OCI-LY7 (cell line): ENCODE results near the gene FAM163B. TPM values are rescaled to one million over a fixed set of nuclear protein-coding genes. Genes with fewer than 3 reads are reported as not detected.

Experiments
- BruUV-seq: library from RNA; stranded (reverse); fragments of 400-500 nt; replicated peaks from 2 replicates; lab custom pipeline; 2021; lab: Mats Ljungman, UMichigan
- CTCF ChIA-PET: fragments of 300-600 bp; sonication (Branson Sonifier 250); formaldehyde crosslinking; loops from one replicate; lab custom pipeline; 2022; ENCODE audit warnings: antibody characterized with exemption; ENCODE audit not compliant: unreplicated experiment; lab: Charles Lee
- POLR2A ChIA-PET: fragments of 300-600 bp; sonication (Branson Sonifier 250); formaldehyde crosslinking; loops from one replicate; lab custom pipeline; 2022; ENCODE audit warnings: antibody characterized with exemption; lab: Charles Lee
- DNase-seq: peaks from one replicate; pipeline ENCODE4 v3.0.0-alpha.2; 2015; ENCODE audit warnings: low spot score
- H2AFZ ChIP-seq: fragments of 200-600 bp; sonication (generic), shearing (Covaris generic); 2 replicates; pipeline ENCODE4 v1.6.1; 2014; ENCODE audit warnings: mild to moderate bottlenecking, antibody characterized with exemption, low read length, moderate library complexity
- H3K27ac ChIP-seq: fragments of 200-600 bp; sonication (generic); 2 replicates; pipeline ENCODE4 v1.5.1; 2014; ENCODE audit warnings: mixed run types, low read depth, mild to moderate bottlenecking, moderate library complexity, low read length, inconsistent platforms; ENCODE audit not compliant: poor library complexity, severe bottlenecking
- H3K36me3 ChIP-seq: fragments of 200-600 bp; sonication (generic); 2 replicates; pipeline ENCODE4 v1.6.1; 2014; ENCODE audit warnings: mild to moderate bottlenecking, antibody characterized with exemption, low read length, moderate library complexity, mixed read lengths; ENCODE audit not compliant: insufficient read depth
- H3K4me1 ChIP-seq: fragments of 200-600 bp; sonication (generic); 2 replicates; pipeline ENCODE4 v1.5.1; 2014; ENCODE audit warnings: mild to moderate bottlenecking, low read length; ENCODE audit not compliant: insufficient read depth, poor library complexity, severe bottlenecking
- H3K4me2 ChIP-seq: fragments of 200-600 bp; sonication (generic); 2 replicates; pipeline ENCODE4 v1.6.1; 2014; ENCODE audit warnings: mild to moderate bottlenecking, low read length
- H3K4me3 ChIP-seq: fragments of 200-600 bp; sonication (generic); 2 replicates; pipeline ENCODE4 v1.5.1; 2014; ENCODE audit warnings: mild to moderate bottlenecking, low read depth, low read length; ENCODE audit not compliant: poor library complexity, severe bottlenecking
- H3K79me2 ChIP-seq: fragments of 200-600 bp; sonication (generic); 2 replicates; pipeline ENCODE4 v1.6.1; 2016; ENCODE audit warnings: low read depth, mild to moderate bottlenecking, low read length, moderate library complexity, mixed read lengths; ENCODE audit not compliant: insufficient read depth
- H3K9me2 ChIP-seq: fragments of 200-600 bp; sonication (generic); 2 replicates; pipeline ENCODE4 v1.6.1; 2016; ENCODE audit warnings: mild to moderate bottlenecking, low read length, mixed read lengths; ENCODE audit not compliant: insufficient read depth
- H3K9me3 ChIP-seq: fragments of 200-600 bp; sonication (generic); 2 replicates; pipeline ENCODE4 v1.6.1; 2014; ENCODE audit warnings: mild to moderate bottlenecking, mixed run types, low read length, mixed read lengths
- H4K20me1 ChIP-seq: fragments of 200-600 bp; sonication (generic); 2 replicates; pipeline ENCODE4 v1.6.1; 2014; ENCODE audit warnings: mild to moderate bottlenecking, antibody characterized with exemption, low read length, moderate library complexity, mixed read lengths; ENCODE audit not compliant: insufficient read depth
- CTCF ChIP-seq: fragments of 200-600 bp; sonication (generic); conservative IDR thresholded peaks from 2 replicates; pipeline ENCODE4 v1.5.1; 2014; ENCODE audit warnings: mild to moderate bottlenecking, antibody characterized with exemption, low read length, moderate library complexity, mixed read lengths
- EZH2phosphoT487 ChIP-seq: fragments of 200-600 bp; sonication (generic); IDR thresholded peaks from 2 replicates; pipeline ENCODE4 v1.6.1; 2018; ENCODE audit warnings: low read depth, borderline replicate concordance, mild to moderate bottlenecking, mixed run types, antibody characterized with exemption, low read length, moderate library complexity, mixed read lengths
- intact Hi-C: fragments of 100-400 bp; cut with micrococcal nuclease; formaldehyde crosslinking; loops from one replicate; pipeline ENCODE4 v1.10.0; 2022; ENCODE audit not compliant: unreplicated experiment
- total RNA-seq, 2 experiments: library from RNA; depleted of rRNA in 1 of 2; stranded (reverse); fragments of >200 nt in 1 of 2; shearing (Covaris generic) in 1 of 2; gene quantifications; 2 replicates each; pipeline ENCODE4 v1.2.3, GENCODE V29; 2014 to 2022

Gene FAM163B
- total RNA-seq, 2 experiments from 2014 or later: 2.6 to 7.8 TPM

- BruUV-seq: no TSS peak
- CTCF ChIA-PET: no interaction called here
These were observed 36.0 kb upstream of the FAM163B start for GRCh38 chr9:133645021-133645765.

GRCh38 chr9:133643978-133644760, 35.0 kb upstream of the FAM163B start:
- POLR2A ChIA-PET: no interaction called here
- Histone ChIP-seq H4K20me1 (no peaks in the 10 kb centered on the region), H3K4me1 (no peaks in the 10 kb centered on the region), H3K36me3 (no peaks in the 10 kb centered on the region), H2AFZ (no peak overlapping the region), H3K4me2 (no peak overlapping the region), H3K27ac (no peak overlapping the region), H3K79me2 (no peaks in the 10 kb centered on the region), H3K9me3 (no peaks in the 10 kb centered on the region), H3K4me3 (no peak overlapping the region), H3K9me2 (no peaks in the 10 kb centered on the region)
- no TSS peak for BruUV-seq
- TF ChIP-seq EZH2phosphoT487: no peak
- TF ChIP-seq CTCF: no peak
- intact Hi-C loops: no loop called here
- DNase-seq: no peak
- CTCF ChIA-PET: no interaction called here

More at GRCh38 chr9:133645021-133645765, 36.0 kb upstream of the FAM163B start:
- no peaks in the 10 kb centered on the region for H3K9me2 ChIP-seq
- intact Hi-C loops: no loop called here
- no peaks in the 10 kb centered on the region for H3K9me3 ChIP-seq
- DNase-seq: no peak
- no peaks in the 10 kb centered on the region for H3K4me1 ChIP-seq
- no peak overlapping the region for H2AFZ ChIP-seq
- no peak overlapping the region for H3K4me3 ChIP-seq
- no peaks in the 10 kb centered on the region for H3K36me3 ChIP-seq
- H3K4me2 ChIP-seq: no peak overlapping the region
- POLR2A ChIA-PET: no interaction called here
- H4K20me1 ChIP-seq: no peaks in the 10 kb centered on the region
- H3K27ac ChIP-seq: no peak overlapping the region
- H3K79me2 ChIP-seq: no peaks in the 10 kb centered on the region
- no peak for TF ChIP-seq EZH2phosphoT487
- no peak for TF ChIP-seq CTCF

- no TSS peak for BruUV-seq
- Histone ChIP-seq H3K9me2 (no peaks in the 10 kb centered on the region), H3K4me3 (no peak overlapping the region), H3K9me3 (no peaks in the 10 kb centered on the region), H4K20me1 (no peaks in the 10 kb centered on the region), H3K4me2 (no peak overlapping the region), H3K36me3 (no peaks in the 10 kb centered on the region), H3K4me1 (no peaks in the 10 kb centered on the region), H3K27ac (no peak overlapping the region), H3K79me2 (no peaks in the 10 kb centered on the region), H2AFZ (no peak overlapping the region)
- DNase-seq: no peak
- ChIA-PET POLR2A (no interaction called here), CTCF (no interaction called here)
- intact Hi-C loops: no loop called here
- TF ChIP-seq EZH2phosphoT487: no peak
- no peak for TF ChIP-seq CTCF
These were observed 34.2 kb upstream of the FAM163B start for GRCh38 chr9:133643362-133643755.
